ENCODE data around the gene SCPEP1.

GRCh38 chr17:57027852-57028251, 49.9 kb downstream of the SCPEP1 start:
- TF ChIP-seq CEBPB (IDR thresholded peaks at IDR 0.05) (no peak), CREB1 (IDR thresholded peaks at IDR 0.05; ENCODE audit: low read depth) (no peak), REST (IDR thresholded peaks at IDR 0.05; ENCODE audit: low read depth) (no peak), YY1 (IDR thresholded peaks at IDR 0.05; ENCODE audit: low read depth) (no peak), TAF1 (IDR thresholded peaks at IDR 0.05; ENCODE audit: low read depth) (no peak), RAD21 (IDR thresholded peaks at IDR 0.05; ENCODE audit: low read depth) (no peak), EP300 (IDR thresholded peaks at IDR 0.05; ENCODE audit: borderline replicate concordance) (no peak), NFIC (IDR thresholded peaks at IDR 0.05) (no peak), MAX (IDR thresholded peaks at IDR 0.05) (no peak), TCF12 (IDR thresholded peaks at IDR 0.05; ENCODE audit: low read depth) (no peak)

Measured in Ishikawa (cell line).